KMS-11 (cell line): ENCODE measurements around the gene SCAND1.

Experiments used
- H2AFZ ChIP-seq: fragments of 200-600 bp; sonication (generic); 2 replicates; pipeline ENCODE4 v1.6.1; 2016; ENCODE audit warnings: antibody characterized with exemption, mixed run types, low read depth
- H3K27ac ChIP-seq: fragments of 200-600 bp; sonication (generic); 2 replicates; pipeline ENCODE4 v1.6.1; 2016; ENCODE audit warnings: mild to moderate bottlenecking, mixed run types
- H3K27me3 ChIP-seq: fragments of 200-600 bp; sonication (generic); 2 replicates; pipeline ENCODE4 v1.6.1; 2017; ENCODE audit warnings: mild to moderate bottlenecking, low read depth, mixed run types, moderate library complexity; ENCODE audit not compliant: insufficient read depth
- H3K36me3 ChIP-seq: fragments of 200-600 bp; sonication (generic); 2 replicates; pipeline ENCODE4 v1.6.1; 2017; ENCODE audit warnings: mild to moderate bottlenecking, mixed run types; ENCODE audit not compliant: insufficient read depth
- H3K4me1 ChIP-seq: fragments of 200-600 bp; sonication (generic); 2 replicates; pipeline ENCODE4 v1.6.1; 2016; ENCODE audit warnings: mild to moderate bottlenecking, low read depth, mixed run types; ENCODE audit not compliant: poor library complexity, severe bottlenecking
- H3K4me2 ChIP-seq: fragments of 200-600 bp; sonication (generic); 2 replicates; pipeline ENCODE4 v1.7.0; 2016; ENCODE audit warnings: mild to moderate bottlenecking, mixed run types
- H3K4me3 ChIP-seq: fragments of 200-600 bp; sonication (generic); IDR thresholded peaks from 2 replicates; pipeline ENCODE4 v1.6.1; 2017; ENCODE audit warnings: low read depth, low read length, mixed read lengths; ENCODE audit not compliant: insufficient read depth
- H3K79me2 ChIP-seq: fragments of 200-600 bp; sonication (generic); 2 replicates; pipeline ENCODE4 v1.6.1; 2016; ENCODE audit warnings: low read depth, mixed run types; ENCODE audit not compliant: insufficient read depth
- H3K9ac ChIP-seq: fragments of 200-600 bp; sonication (generic); 2 replicates; pipeline ENCODE4 v1.6.1; 2016; ENCODE audit warnings: mild to moderate bottlenecking, mixed run types
- H4K20me1 ChIP-seq: fragments of 200-600 bp; sonication (generic); 2 replicates; pipeline ENCODE4 v1.6.1; 2016; ENCODE audit warnings: mild to moderate bottlenecking, mixed run types; ENCODE audit not compliant: insufficient read depth
- TF ChIP-seq, protein P1 (sequence below): fragments of 200-600 bp; sonication (generic); conservative IDR thresholded peaks from 2 replicates; pipeline ENCODE4 v1.6.1; 2017; ENCODE audit warnings: low read depth, mild to moderate bottlenecking, antibody characterized with exemption, low read length, moderate library complexity, mixed read lengths

SCAND1 gene

DNA sequence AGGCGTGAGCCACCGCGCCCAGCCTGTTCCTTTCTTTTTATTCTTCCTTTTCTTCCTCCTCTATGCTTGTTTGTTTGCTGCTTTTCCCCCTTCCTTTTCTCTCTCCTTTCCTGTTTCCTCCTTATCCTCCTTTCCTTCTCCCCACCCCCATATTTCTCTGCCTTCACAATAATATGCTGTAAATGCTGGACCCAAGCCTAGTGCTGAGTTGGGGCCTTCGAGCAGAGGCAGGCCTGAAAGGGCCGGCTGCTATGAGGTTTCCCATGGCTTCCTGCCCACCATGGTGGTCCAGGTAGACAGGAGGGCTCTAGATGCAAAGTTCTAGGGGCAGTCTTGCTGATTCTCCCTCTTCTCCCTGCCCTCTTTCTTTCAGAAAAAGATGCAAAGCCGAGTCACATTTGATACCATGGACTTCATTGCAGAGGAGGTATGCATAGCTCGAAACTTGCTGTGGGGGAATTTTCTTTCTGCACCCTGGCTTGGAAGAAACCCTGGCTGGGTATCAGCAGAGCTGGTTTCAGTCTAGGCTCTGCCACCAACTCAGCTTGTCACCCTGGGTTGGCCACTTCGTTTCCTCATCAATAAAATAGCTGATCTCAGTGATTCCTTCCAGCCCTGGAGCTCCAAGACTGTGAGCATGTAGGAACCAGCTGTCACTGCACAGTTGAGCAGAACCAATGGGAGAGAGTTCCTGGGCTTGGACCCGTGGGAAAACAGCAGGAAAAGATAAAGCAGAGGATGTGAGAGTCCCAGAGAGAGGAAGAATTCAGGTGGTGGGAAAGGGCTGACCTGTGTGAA is 21.5 kb upstream of the SCAND1 start:
- TF ChIP-seq, protein P1, sequence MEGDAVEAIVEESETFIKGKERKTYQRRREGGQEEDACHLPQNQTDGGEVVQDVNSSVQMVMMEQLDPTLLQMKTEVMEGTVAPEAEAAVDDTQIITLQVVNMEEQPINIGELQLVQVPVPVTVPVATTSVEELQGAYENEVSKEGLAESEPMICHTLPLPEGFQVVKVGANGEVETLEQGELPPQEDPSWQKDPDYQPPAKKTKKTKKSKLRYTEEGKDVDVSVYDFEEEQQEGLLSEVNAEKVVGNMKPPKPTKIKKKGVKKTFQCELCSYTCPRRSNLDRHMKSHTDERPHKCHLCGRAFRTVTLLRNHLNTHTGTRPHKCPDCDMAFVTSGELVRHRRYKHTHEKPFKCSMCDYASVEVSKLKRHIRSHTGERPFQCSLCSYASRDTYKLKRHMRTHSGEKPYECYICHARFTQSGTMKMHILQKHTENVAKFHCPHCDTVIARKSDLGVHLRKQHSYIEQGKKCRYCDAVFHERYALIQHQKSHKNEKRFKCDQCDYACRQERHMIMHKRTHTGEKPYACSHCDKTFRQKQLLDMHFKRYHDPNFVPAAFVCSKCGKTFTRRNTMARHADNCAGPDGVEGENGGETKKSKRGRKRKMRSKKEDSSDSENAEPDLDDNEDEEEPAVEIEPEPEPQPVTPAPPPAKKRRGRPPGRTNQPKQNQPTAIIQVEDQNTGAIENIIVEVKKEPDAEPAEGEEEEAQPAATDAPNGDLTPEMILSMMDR: no peak
- Histone ChIP-seq H3K4me3 (no peak overlapping the region), H3K36me3 (no peaks in the 10 kb centered on the region), H3K27ac (peak overlapping the region; percentile 61), H4K20me1 (no peaks in the 10 kb centered on the region), H3K27me3 (no peaks in the 10 kb centered on the region), H3K4me1 (peaks cover 34% of the 10 kb centered on the region), H3K79me2 (no peaks in the 10 kb centered on the region), H3K4me2 (peak overlapping the region; percentile 97), H3K9ac (no peak overlapping the region; the same call in 1 of the 2 replicates), H2AFZ (peak overlapping the region; percentile 63)

DNA sequence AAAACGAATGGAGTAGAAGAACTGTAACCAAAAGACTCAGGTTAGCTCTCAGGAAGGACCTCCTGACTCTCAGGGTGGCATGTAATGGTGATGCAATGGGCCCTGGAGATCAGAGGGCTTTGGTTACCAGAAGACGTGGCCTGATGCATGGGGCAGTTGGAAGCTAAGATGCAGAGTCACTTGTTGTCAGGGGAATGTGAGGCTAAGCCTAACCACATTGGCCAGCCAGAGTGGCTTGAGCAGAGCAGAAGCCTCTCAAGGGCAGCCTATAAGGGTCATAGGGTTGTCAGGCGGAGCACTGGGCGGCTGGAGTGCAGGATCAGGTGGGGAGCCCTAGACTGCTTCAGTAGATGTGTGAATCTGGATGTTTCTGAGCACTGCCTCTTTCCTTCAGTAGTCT is 20.0 kb upstream of the SCAND1 start:
- TF ChIP-seq, protein P1: no peak

GRCh38 chr20:35972462-35972861 is 18.2 kb upstream of the SCAND1 start:
- H3K27ac ChIP-seq: no peak overlapping the region
- H2AFZ ChIP-seq: no peak overlapping the region
- TF ChIP-seq, protein P1: no peak
- no peaks in the 10 kb centered on the region for H3K27me3 ChIP-seq
- no peak overlapping the region for H3K4me2 ChIP-seq
- H3K4me1 ChIP-seq: peaks cover 22% of the 10 kb centered on the region
- no peaks in the 10 kb centered on the region for H3K36me3 ChIP-seq
- H3K9ac ChIP-seq: no peak overlapping the region
- H4K20me1 ChIP-seq: no peaks in the 10 kb centered on the region
- H3K79me2 ChIP-seq: no peaks in the 10 kb centered on the region
- no peak overlapping the region for H3K4me3 ChIP-seq

More for the DNA sequence above, 20.0 kb upstream of the SCAND1 start:
- H2AFZ ChIP-seq: no peak overlapping the region
- H3K27ac ChIP-seq: no peak overlapping the region
- no peak overlapping the region for H3K9ac ChIP-seq
- H3K4me1 ChIP-seq: peaks cover 34% of the 10 kb centered on the region
- H3K79me2 ChIP-seq: no peaks in the 10 kb centered on the region
- H4K20me1 ChIP-seq: no peaks in the 10 kb centered on the region
- no peak overlapping the region for H3K4me2 ChIP-seq
- H3K4me3 ChIP-seq: no peak overlapping the region
- H3K27me3 ChIP-seq: no peaks in the 10 kb centered on the region
- no peaks in the 10 kb centered on the region for H3K36me3 ChIP-seq

GRCh38 chr20:35971981-35972380 is 17.7 kb upstream of the SCAND1 start:
- H3K27ac ChIP-seq: no peak overlapping the region
- TF ChIP-seq, protein P1: no peak
- no peak overlapping the region for H3K9ac ChIP-seq
- peaks cover 17% of the 10 kb centered on the region for H3K4me1 ChIP-seq
- no peaks in the 10 kb centered on the region for H3K36me3 ChIP-seq
- no peak overlapping the region for H2AFZ ChIP-seq
- no peaks in the 10 kb centered on the region for H3K79me2 ChIP-seq
- H4K20me1 ChIP-seq: no peaks in the 10 kb centered on the region
- H3K4me2 ChIP-seq: no peak overlapping the region
- no peaks in the 10 kb centered on the region for H3K27me3 ChIP-seq
- no peak overlapping the region for H3K4me3 ChIP-seq
